Gastrocnemius medialis (tissue), 4 donors: ENCODE data around the gene ASB1. TPM values are rescaled to one million over a fixed set of nuclear protein-coding genes. Genes with fewer than 3 reads are reported as not detected.

ENCODE experiments used
- ATAC-seq, 2 donors: fragments of 150-250 bp; one replicate each; pipeline ENCODE4 v1.9.1; 2016
- DNase-seq, 2 donors: peaks; one replicate each; pipeline ENCODE4 v3.0.0-alpha.2; 2019
- H3K27ac ChIP-seq, 4 donors: fragments of 200-600 bp; sonication (generic); 1 replicate in 1 of 4; 2 replicates in 3 of 4; pipeline ENCODE4 v1.5.1; 2016 to 2018; ENCODE audit warnings: mild to moderate bottlenecking in 2 of 4, moderate library complexity in 1 of 4
- H3K27me3 ChIP-seq, 3 donors: fragments of 200-600 bp; sonication (generic) in 2 of 3; 1 replicate in 1 of 3; 2 replicates in 2 of 3; pipeline versions ENCODE4 v1.5.1 to v1.6.0; 2016 to 2019; ENCODE audit warnings: mild to moderate bottlenecking in 1 of 3, moderate library complexity in 1 of 3
- H3K36me3 ChIP-seq, 2 donors: fragments of 200-600 bp; sonication (generic) in 1 of 2; one replicate each; pipeline ENCODE4 v1.5.1; 2017 to 2018
- H3K4me1 ChIP-seq, 2 donors: fragments of 200-600 bp; sonication (generic) in 1 of 2; one replicate each; pipeline ENCODE4 v1.5.1; 2016 to 2017; ENCODE audit warnings: mild to moderate bottlenecking in 2 of 2
- H3K4me3 ChIP-seq, 4 donors: fragments of 200-600 bp; sonication (generic) in 3 of 4; 1 replicate in 1 of 4; 2 replicates in 3 of 4; pipeline ENCODE4 v1.5.1; 2016 to 2019; ENCODE audit warnings: mild to moderate bottlenecking in 2 of 4
- H3K9me3 ChIP-seq, 3 donors: fragments of 200-600 bp; sonication (generic) in 2 of 3; 1 replicate in 1 of 3; 2 replicates in 2 of 3; pipeline ENCODE4 v1.5.1; 2016 to 2019
- CTCF ChIP-seq, 5 experiments: fragments of 450-650 bp in 3 of 5; fragments of 200-600 bp in 2 of 5; sonication (generic) in 2 of 5; IDR thresholded peaks in 4 of 5; conservative IDR thresholded peaks in 1 of 5; 1 replicate in 4 of 5; 2 replicates in 1 of 5; pipeline ENCODE4 v1.5.1; 2016 to 2019; ENCODE audit warnings: antibody characterized with exemption in 5 of 5, mild to moderate bottlenecking in 3 of 5, moderate library complexity in 3 of 5
- POLR2A ChIP-seq, 2 donors: fragments of 450-650 bp; IDR thresholded peaks; one replicate each; pipeline ENCODE4 v1.6.1; 2017; ENCODE audit warnings: antibody characterized with exemption in 2 of 2, mild to moderate bottlenecking in 2 of 2, moderate library complexity in 2 of 2
- in situ Hi-C, 4 donors: fragments of 200-750 bp; cut with MboI; loops; one replicate each; pipeline versions ENCODE4 v1.15.0 to v1.8.0; 2017; ENCODE audit warnings: low sequenced_read_pairs in 4 of 4
- intact Hi-C: fragments of 100-400 bp; cut with DNase I; formaldehyde crosslinking; loops from one replicate; pipeline ENCODE4 v1.15.1; 2023; ENCODE audit warnings: low total_unique reads
- total RNA-seq, 4 donors: library from RNA; depleted of rRNA; stranded (reverse); fragments of >200 nt; gene quantifications; one replicate each; pipeline versions ENCODE4 v1.1.0 to v1.2.3, GENCODE V29; 2016

ASB1 gene
- total RNA-seq, 4 donors from 2014 or later: 17.1 to 33.6 (median 26.3) TPM

- Histone ChIP-seq H3K27ac (no peak overlapping the region), H3K36me3 (peaks cover 0 to 31% of the 10 kb centered on the region in 2 donors), H3K4me3 (no peak overlapping the region), H3K9me3 (no peaks in the 10 kb centered on the region), H3K4me1 (peaks cover 10 to 13% of the 10 kb centered on the region in 2 donors), H3K27me3 (no peaks in the 10 kb centered on the region)
- in situ Hi-C loops (no loop called here), intact Hi-C loops (no loop called here)
- DNase-seq: no peak
- TF ChIP-seq CTCF (IDR thresholded peaks at IDR 0.05 in 4 of 5, conservative IDR thresholded peaks at IDR 0.05 in 1 of 5) (no peak), POLR2A (IDR thresholded peaks at IDR 0.05) (no peak)
- no peak for ATAC-seq
These were observed 8.4 kb downstream of the ASB1 start for GRCh38 chr2:238434846-238435751.

GRCh38 chr2:238435752-238436096 is 9.0 kb downstream of the ASB1 start:
- no peak for TF ChIP-seq POLR2A (IDR thresholded peaks at IDR 0.05)
- TF ChIP-seq CTCF (IDR thresholded peaks at IDR 0.05 in 4 of 5, conservative IDR thresholded peaks at IDR 0.05 in 1 of 5): no peak
- Histone ChIP-seq H3K4me1 (peaks cover 16% of the 10 kb centered on the region in 2 donors), H3K36me3 (peaks cover 0 to 31% of the 10 kb centered on the region in 2 donors), H3K4me3 (no peak overlapping the region), H3K27ac (no peak overlapping the region), H3K27me3 (no peaks in the 10 kb centered on the region), H3K9me3 (no peaks in the 10 kb centered on the region)
- DNase-seq: peak in 1 of 2 donors; percentile 6
- intact Hi-C loops: no loop called here
- in situ Hi-C loops: no loop called here
- no peak for ATAC-seq

- in situ Hi-C loops: no loop called here
- TF ChIP-seq CTCF (IDR thresholded peaks at IDR 0.05 in 4 of 5, conservative IDR thresholded peaks at IDR 0.05 in 1 of 5): no peak
- no peak for TF ChIP-seq POLR2A (IDR thresholded peaks at IDR 0.05)
- Histone ChIP-seq H3K4me3 (no peak overlapping the region), H3K4me1 (peaks cover 16 to 22% of the 10 kb centered on the region in 2 donors), H3K9me3 (no peaks in the 10 kb centered on the region), H3K27me3 (no peaks in the 10 kb centered on the region), H3K27ac (peak overlapping the region; percentile 7 to 65 (median 44)), H3K36me3 (peaks cover 0 to 22% of the 10 kb centered on the region in 2 donors)
- peak in 1 of 2 donors; percentile 49 for DNase-seq
- ATAC-seq: peak; percentile 51 to 68
- intact Hi-C loops: no loop called here
These were observed 12.4 kb downstream of the ASB1 start for GRCh38 chr2:238438856-238439849.

GRCh38 chr2:238439917-238440316 is 13.2 kb downstream of the ASB1 start:
- no peak overlapping the region for H3K4me3 ChIP-seq
- H3K27ac ChIP-seq: peak overlapping the region; percentile 7 to 65 (median 24)
- H3K27me3 ChIP-seq: no peaks in the 10 kb centered on the region
- TF ChIP-seq POLR2A (IDR thresholded peaks at IDR 0.05): no peak
- no peak for TF ChIP-seq CTCF (IDR thresholded peaks at IDR 0.05 in 4 of 5, conservative IDR thresholded peaks at IDR 0.05 in 1 of 5)
- ATAC-seq (peak; percentile 80 to 88), DNase-seq (no peak)
- peaks cover 0 to 17% of the 10 kb centered on the region in 2 donors for H3K36me3 ChIP-seq
- intact Hi-C loops: no loop called here
- in situ Hi-C loops: no loop called here
- no peaks in the 10 kb centered on the region for H3K9me3 ChIP-seq
- H3K4me1 ChIP-seq: peaks cover 16 to 22% of the 10 kb centered on the region in 2 donors
